Glomerular visceral epithelial cell (primary cell): Measurements from ENCODE around the gene ZNF134.

Experiments
- DNase-seq: peaks from one replicate; pipeline ENCODE4 v3.0.0-alpha.2; 2016; ENCODE audit errors: extremely low spot score

ZNF134 gene

DNA sequence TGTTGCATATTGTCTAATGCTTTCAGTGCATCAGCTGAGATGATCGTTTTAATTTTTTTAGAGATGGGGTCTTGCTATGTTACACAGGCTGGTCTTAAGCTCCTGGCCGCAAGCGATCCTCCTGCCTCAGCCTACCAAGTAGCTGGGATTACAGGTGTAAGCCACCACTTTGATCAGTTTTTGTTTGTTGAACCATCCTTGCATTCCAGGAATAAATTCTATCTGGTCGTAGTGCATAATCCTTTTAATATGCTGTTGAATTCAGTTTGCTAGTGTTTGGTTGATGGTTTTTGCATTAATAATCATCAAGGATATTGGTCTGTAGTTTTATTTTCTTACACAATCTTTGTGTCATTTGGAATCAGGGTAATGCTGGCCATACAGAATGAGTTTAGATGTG is 23.3 kb downstream of the ZNF134 start:
- DNase-seq, result no peak

DNA sequence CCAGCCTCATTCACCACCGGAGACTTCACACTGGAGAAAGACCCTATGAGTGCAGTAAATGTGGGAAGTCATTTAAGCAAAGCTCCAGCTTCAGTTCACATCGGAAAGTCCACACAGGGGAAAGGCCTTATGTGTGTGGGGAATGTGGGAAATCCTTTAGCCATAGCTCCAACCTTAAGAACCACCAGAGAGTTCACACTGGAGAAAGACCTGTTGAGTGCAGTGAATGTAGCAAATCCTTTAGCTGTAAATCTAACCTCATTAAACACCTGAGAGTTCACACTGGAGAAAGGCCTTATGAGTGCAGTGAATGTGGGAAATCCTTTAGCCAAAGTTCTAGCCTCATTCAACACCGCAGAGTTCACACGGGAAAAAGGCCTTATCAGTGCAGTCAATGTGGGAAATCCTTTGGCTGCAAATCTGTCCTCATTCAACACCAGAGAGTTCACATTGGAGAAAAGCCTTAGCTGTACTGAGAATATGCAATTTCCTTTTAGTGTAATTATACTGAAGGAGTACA is 27.7 kb downstream of the ZNF134 start:
- no peak for DNase-seq

DNA sequence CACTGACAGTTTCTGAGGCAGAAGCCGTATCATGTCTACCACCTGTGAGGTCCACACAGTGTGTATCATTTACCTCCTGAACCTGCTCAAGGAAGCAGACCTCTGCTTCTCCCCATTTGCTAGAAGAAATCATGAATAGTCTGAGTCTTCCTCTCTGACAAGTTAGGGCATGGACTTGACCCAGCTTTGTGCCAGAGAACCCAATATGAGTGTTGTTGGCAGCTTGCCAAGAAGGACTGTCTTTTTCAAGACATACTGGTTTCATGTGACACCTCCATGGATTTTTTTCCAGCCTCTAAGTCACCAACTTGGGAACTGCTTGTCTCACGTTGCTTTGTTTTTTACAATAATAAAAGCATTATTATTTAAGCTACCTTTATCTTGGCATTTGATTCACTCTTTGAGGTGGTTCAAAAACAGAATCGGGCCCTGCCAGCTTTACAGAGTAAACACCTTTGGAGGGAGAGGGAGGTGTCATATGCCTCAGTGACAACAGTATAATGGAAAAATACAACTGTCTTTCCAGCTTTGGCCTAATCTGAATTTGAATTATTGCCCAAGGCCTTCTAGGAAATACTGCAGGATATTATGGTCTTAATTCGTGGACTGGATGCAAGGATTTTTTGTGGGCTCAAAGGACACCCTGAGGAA is 28.5 kb downstream of the ZNF134 start:
- no peak for DNase-seq

DNA sequence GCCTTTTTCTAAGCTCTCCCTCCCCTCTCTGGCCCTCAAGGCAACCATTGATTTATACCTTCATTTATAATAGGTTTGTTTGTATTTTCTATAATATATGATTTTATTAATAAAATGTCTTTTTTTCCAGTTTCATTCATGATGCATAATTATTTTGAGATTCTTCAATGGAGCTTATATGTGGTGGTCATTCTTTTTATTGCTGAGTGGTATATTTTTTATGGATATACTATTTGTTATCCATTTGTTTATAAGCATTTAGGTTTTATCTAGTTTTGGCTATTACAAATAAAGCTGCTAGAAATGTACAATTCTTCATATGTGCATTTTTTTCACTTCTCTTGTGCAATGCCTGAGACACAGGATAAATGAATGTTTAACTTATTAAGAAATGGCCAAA is 29.7 kb downstream of the ZNF134 start:
- no peak for DNase-seq

DNA sequence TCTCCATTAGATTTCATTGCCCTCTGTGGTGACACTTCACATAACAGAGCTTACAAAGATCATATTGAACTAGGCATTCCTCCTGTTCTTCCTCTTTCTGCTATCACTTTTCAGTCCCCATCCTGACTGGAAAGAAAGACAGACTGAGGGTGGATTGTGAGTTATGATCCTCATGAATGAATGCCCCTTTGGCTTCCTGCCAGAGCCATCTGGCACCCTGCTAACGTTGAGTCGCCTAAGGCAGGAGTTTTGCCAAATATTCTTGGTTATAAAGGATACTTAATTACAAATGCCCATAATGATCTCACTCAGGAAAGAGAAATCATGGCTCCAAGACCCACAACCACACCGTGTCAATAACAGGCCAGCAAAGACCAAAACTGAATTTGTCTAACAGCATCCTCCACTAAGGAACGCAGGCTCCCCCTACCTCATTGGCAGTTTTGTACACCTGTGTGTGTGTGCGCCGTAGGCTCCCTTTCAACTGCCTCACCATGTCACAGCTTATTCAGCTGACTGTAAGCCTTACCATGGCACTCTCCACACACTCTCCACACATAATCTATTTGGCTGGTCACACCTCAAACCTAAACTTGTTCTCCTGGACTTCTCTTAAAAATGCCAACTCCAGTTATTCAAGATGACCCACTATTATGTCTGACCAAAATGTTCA is 34.4 kb downstream of the ZNF134 start:
- DNase-seq, result no peak

DNA sequence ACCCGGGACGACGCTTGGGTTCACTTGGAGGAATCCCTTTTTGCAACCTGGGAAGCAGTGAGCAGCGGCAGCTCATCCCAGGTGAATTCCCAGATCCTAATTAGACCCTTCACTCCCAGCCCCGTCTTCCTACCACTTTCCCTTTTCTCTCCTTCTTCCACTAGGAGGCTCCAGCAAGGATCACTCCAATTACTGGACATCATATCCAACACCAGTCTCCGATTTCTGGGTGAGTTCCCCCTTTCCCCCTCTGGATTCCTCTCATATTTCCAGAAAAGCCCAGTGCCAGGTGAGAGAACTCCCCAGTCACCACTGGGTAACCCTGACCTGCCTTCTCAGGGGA is 37.6 kb downstream of the ZNF134 start:
- DNase-seq, result no peak

DNA sequence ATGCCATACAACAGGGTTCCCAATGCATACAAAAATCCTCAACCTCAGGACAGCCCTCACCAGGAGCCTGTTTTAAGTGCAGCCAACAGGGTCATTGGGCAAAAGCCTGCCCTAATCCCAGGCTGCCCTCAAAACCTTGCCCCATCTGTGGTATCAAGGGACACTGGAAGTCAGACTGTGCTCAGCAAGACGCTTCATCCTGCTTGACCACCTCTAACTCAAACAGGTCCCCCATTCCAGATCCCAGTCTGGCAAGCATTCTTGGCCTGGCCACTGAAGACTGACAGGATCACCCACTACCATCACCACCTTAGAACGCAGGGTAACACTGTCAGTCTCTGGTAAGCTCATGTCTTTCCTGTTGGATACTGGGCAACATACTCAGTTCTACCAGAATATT is 39.6 kb downstream of the ZNF134 start:
- no peak for DNase-seq

DNA sequence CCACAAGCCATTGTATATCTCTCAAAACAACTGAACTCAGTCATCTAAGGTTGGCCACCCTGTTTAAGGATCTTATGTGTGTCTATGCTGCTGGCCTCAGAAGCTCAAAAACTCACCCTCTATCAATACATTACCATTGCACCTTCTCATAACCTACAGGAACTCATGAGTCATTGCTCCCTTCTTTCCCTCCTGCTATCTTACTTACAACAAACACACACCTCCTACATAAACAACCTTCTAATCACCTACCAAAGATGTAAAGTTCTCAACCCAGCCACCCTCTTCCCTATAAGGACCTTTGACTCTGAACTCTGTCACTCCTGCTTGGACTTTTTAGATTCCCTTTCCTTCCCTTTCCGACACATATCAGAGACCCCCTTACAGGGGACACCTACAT is 41.4 kb downstream of the ZNF134 start:
- DNase-seq, result no peak

DNA sequence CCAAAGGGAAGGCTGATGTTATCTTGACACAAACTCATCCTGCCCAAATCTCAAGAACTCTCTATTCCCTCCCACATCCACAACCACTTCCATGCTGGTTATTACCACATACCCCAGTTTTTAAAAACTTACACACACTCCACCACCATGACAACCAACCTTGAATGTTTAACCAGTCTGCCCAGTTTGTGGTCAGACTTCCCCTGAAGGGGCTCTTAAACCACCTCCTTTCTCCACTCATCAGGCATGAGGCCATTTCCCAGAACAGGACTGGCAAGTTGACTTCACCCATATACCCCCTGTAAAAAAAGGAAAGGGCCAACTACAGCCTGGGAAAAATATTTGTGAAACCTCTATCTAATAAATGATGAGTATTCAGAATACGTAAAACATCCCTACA is 42.3 kb downstream of the ZNF134 start:
- no peak for DNase-seq

DNA sequence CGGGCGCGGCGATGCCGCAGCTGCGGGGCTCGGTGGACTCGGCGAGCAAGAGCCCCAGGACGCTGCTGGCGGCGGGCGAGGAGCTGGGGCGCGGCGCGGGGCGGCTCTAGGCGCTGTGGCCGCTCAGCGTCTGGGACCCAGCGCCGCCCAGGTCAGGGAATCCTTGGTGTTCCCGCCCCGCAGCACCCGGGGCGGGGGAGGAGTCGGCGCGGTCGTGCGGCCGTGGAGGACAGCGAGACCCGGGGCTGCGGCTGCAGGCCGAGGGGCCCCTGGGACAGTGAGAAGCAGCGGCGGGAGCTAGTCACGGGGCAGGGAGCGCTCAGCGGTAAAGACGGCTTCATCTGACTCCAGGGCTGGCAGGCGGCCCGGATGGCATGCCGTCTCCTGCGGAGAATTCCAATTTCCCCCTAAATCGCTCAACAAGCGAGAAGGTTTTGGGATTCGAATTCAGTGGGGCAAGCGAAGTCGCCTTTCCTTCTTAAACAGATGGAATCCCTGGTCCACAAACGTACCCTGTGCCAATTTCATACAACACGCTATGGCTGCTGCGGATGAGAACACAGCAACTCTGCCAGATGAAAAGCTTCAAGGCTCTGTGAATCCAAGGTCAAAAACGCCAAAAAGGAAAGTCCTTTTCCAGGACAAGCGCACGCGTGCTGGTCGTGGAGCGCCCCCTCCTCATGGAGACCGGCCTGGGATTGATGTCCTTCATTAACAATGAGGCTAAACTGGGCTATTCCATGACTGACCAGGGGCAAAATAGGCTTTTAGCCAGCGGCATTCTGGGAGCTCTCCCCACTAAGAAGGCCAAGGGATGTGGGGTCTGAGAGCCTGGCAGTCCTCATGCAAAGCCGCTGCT is 50.5 kb downstream of the ZNF134 start:
- DNase-seq, result peak; percentile 58

DNA sequence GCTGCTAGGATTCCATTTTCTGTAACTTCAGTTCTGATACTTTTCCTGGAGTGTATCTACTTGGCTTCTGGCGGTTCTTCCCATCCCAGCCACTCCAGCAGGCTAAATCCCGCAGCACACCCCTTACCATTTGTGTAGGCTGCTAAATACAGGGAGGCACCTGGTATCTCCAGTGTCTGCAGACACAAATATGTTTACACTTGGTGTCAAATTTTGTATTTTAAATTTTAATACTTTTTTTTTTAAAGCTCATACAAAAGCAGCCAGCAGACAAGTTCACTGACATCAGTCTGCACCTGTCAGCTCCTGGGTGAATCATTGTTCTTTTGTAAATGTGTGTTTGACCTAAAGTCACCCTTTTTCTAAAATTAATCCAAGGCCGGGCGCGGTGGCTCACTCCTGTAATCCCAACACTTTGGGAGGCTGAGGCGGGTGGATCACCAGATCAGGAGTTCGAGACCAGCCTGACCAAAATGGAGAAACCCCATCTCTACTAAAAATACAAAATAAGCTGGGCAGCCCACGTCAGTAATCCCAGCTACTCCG is 51.3 kb downstream of the ZNF134 start:
- DNase-seq, result no peak

DNA sequence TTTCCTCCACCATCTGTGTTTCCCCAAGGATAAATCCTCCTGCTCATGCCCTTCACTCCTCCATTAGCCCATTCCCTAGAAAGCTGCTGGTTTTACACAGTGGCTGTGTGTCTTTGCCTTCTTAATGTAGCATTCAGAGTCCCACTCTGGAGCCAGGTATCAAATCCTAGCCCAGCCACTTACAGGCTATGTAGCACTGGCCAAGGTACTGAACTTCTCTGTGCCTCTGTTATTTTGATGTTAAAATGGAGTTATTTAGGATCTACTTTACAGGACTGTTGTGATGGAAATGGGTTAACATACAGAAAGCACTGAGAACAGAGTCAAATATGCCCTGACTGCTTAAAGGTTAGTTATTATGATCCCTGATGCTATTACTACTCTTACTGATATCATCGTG is 53.2 kb downstream of the ZNF134 start:
- no peak for DNase-seq

DNA sequence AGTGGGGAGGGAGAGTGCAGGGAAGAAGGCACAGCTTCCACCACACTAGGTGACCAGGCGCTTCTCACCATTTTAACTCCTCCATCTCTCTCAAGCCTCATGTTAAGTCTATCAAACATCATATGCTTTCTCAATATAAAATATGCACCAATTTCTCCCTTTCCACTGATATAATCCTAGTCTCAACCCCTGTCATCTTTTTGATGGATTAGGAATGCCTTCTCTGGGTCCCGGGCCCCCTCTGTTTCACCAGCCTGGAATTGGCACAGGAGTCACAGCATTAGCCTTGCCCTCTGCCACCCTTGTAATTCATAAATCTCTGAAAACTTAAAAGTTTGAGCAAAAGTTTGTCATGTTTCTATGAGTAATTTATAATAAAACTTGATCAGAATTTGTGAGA is 54.6 kb downstream of the ZNF134 start, which contains the start of gene ZSCAN4:
Gene ZSCAN4 (plus strand): TSS at position 301 of the 400 bp plus-strand sequence. CDS start 7,211 bp downstream, outside the sequence.
- no peak for DNase-seq

DNA sequence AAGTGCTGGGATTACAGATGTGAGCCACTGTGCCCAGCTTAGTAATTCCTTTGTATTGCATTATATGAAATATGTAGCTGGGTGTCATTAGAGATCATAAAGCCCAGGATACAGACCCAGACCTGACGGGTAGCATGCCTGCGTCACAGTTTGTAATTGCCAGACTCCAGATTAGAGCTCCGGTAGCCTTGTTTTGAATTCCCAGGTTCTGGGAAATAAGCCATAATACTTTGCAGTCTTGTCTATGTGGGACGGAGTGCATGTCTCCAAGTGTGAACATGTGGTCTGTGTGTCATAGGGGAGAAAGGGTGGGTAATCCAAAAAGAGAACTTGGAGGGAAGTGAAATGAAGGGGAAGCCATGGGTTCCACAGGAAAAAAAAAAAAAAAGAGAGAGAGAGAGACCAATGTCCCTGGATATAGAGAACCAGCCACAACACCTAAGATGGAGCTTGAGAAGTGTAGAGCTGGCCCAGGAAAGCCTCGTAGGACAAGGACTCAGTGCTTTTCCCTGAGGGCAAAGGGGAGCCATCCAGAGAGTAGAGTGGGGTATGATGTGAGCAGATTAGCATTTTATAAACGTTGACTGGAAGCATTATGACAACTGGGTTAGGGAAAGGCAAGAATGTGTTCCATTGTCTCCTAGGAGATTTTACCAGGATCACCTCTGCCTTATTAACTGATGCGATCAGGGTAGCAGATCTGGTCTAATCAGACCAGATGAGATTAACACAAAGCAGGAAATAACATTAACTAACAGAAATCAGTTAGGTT is 57.3 kb downstream of the ZNF134 start:
- no peak for DNase-seq

DNA sequence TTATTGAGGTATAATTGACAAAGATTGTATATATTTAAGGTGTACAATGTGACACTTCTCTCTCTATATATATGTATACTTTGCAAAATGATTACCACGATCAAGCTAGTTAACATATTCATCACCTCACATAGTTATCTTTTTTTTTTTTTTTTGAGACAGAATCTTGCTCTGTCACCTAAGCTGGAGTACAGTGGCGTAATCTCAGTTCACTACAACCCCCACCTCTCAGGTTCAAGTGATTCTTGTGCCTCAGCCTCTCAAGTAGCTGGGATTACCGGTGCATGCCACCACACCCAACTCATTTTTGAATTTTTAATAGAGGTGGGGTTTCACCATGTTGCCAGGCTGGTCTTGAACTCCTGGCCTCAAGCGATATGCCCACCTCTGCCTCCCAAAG is 58.4 kb downstream of the ZNF134 start:
- no peak for DNase-seq
